Peyer's patch (tissue), 4 donors: ENCODE data around the gene WDR1.

Source experiments
- CTCF ChIP-seq, 6 experiments: fragments of 450-650 bp in 4 of 6; fragments of 200-600 bp in 2 of 6; sonication (generic) in 1 of 6; IDR thresholded peaks; one replicate each; pipeline ENCODE4 v1.5.1; 2017 to 2019; ENCODE audit warnings: antibody characterized with exemption in 6 of 6, mild to moderate bottlenecking in 3 of 6, moderate library complexity in 1 of 6
- POLR2A ChIP-seq, 2 donors: fragments of 450-650 bp; IDR thresholded peaks; one replicate each; pipeline ENCODE4 v1.5.1; 2017; ENCODE audit warnings: antibody characterized with exemption in 2 of 2, mild to moderate bottlenecking in 2 of 2, moderate library complexity in 2 of 2

GRCh38 chr4:10119278-10119677 lies 2.7 kb upstream of the WDR1 start:
- TF ChIP-seq CTCF (IDR thresholded peaks at IDR 0.05), result no peak
- no peak for TF ChIP-seq POLR2A (IDR thresholded peaks at IDR 0.05)
